Ureter (tissue), 1 donor: Measurements from ENCODE around the gene DPYSL5. TPM values are rescaled to one million over a fixed set of nuclear protein-coding genes. Genes with fewer than 3 reads are reported as not detected.
A peak's percentile ranks its signal among the peaks of the same experiment; 100 is the strongest.

Experiments
- DNase-seq: peaks from one replicate; pipeline ENCODE4 v3.0.0-alpha.2; 2020; ENCODE audit warnings: low spot score
- total RNA-seq: library from RNA; stranded (reverse); gene quantifications from one replicate; pipeline ENCODE4 v1.2.4, GENCODE V29; 2023
- donor health status: DM: yes; HTN: yes; CAD: no.

Gene DPYSL5
- total RNA-seq, 1 donor from 2014 or later = not detected

DNA sequence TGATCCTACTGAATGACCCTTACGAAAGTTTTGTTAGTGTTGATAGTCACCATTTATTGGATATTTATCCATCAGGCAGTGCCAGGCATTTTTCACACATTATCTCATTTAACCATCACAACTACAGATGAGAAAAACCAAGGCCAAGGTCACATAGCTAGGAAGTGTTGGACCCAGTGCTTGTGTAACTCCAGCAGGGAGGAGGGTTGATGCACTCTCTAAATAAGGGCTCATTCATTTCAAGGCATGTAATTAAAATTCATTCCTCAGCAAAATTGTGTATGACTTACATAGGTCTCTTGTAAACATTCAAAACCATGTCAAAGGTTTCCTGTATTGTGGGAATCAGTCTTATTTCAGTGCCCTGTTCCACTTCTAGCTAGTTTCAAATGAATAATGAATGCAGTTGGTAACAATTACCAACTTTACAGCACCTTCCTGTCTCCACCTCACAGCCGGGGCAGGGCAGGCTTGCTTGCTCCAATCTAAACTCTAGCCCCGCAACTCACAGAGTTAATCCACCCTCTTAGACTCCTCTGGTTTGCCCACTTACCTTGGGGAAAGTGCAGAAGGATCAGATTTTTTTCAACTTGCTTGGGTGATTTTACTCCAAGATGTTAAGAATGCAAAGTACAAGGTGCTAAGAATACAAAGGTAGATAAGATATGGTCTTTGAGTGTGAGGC is 116.7 kb downstream of the DPYSL5 start:
- no peak for DNase-seq

- no peak for DNase-seq
Measured at GRCh38 chr2:26968001-26968400, 120.1 kb downstream of the DPYSL5 start.

- no peak for DNase-seq
Measured at GRCh38 chr2:26969077-26969844, 121.3 kb downstream of the DPYSL5 start.

GRCh38 chr2:26970244-26970927 is 122.5 kb downstream of the DPYSL5 start, which contains the start of gene MAPRE3:
TSS of gene MAPRE3 (plus strand) at chr2:26970637. CDS start at chr2:27022219, 51,582 bp downstream.
- DNase-seq = peak; percentile 69

DNA sequence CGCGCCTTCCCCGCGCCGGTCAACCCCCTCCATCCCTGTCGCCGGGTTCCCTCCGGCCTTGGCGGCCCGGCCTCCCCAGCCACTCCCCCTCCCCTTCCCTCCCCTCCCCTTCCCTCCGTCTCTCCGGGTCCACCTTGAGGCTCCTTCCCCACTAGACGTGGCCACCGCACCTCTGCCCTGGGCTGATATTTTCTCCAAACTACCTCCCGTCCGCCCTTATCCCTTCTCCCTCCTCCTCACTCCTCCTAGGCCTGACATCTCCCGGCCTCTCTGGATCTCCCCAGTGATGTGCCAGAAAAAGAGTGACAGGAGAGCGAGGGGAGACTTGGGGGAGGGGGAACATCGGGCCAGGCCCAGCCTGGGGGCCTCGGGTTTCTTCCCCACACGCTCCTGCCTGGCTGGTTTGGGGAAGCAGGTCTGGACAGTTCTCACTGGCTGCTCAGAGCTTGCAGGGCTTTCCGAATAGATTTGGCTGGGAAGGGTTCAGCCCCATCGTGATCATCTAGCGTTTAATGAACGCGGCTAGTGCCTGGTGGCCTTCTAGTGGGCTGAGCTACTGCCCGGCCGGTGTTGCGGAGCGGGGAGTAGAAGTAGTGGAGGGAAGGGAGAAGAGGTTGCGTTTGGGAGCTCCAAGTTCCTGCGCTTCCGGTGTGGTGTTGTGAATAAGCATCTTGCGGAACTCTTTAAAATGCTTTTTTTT is 123.1 kb downstream of the DPYSL5 start:
- DNase-seq = peak; percentile 50

GRCh38 chr2:26971911-26972786 is 124.2 kb downstream of the DPYSL5 start:
- no peak for DNase-seq

- DNase-seq = no peak
Measured at GRCh38 chr2:26974352-26974751, 126.4 kb downstream of the DPYSL5 start.

GRCh38 chr2:26975102-26975501 is 127.2 kb downstream of the DPYSL5 start:
- no peak for DNase-seq

DNA sequence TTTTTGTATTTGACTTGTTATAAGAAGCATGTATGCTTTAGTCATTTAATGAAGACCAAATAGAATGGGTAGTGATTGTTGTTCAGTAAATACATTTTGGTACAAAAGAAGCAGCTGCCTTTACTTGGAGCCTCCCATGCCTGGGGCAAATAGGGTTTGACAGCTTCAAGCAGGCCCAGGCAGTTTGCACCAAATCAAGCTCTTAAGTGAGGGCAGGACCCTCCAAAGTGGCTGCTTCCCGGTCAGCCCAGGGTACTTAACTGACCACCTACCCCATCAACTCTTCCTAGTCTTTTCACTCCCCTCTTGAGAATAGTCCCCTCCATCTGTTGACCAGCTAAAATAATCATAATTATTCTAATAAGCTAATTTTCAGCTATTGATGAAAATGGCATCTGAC is 127.7 kb downstream of the DPYSL5 start:
- DNase-seq = no peak

DNA sequence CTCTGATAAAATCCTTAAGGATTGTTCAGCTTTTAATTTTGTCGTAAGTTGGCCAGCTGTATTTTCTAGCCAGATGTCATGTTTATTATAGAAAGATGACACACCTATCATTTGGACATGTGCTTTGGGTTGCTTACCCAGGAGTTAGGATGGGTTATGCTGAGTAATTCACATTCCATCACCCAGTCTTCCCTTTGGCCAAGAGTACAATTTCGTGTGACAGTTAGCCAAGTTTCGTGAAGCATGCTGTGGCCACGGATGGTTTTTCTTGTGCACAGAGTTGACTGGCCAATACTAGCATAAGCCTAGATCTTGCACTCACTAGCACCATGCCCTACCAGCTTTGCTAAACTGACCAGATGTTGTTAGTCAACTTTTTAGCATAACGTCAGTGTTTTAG is 128.3 kb downstream of the DPYSL5 start:
- DNase-seq = no peak

DNA sequence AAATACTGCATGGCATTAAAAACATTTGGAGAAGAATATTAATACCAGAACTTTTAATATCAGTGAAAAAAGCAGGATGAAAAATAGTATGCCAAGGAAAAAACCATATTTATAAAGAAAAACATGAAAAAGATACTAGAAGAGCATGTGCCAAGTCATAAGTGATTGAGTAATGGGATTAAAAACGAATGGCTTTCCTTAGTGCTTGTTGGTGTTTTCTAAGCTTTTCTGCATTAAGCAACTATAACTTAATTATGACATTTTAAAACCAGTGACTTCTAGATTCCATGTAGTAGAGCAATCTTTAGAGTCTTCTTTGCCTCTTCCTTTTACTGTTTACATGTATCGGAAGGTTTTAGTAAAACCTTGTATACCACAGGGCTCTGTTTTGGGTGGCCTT is 129.1 kb downstream of the DPYSL5 start:
- DNase-seq = no peak

DNA sequence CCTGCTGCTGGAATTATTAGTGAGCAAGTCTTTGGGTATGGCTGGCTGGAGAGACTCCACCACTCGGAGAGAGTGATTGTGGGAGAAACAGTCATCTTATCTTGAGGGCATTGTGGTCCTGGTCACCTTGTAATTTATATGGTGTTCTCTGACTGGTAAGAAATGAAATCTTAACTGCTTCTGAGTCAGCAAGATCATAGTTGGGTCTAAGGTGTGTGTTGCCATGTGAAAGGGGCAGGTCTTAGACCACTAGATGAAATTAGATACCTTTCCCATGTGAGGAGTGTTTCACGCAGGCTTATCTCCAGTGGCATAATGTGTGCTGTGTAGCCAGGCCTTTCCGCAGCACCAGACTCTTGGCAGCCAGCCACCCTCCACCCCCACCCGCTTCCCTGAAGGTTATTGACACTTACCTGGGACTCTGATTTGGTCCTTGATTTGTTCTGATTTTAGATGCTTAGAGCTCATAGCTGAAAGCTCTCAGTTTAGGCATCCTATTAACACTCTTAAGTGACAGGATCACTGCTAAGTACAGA is 130.2 kb downstream of the DPYSL5 start:
- peak; percentile 80 for DNase-seq

- DNase-seq = no peak
Measured at GRCh38 chr2:26979741-26980140, 131.8 kb downstream of the DPYSL5 start.

GRCh38 chr2:26980971-26981370 is 133.0 kb downstream of the DPYSL5 start:
- DNase-seq = no peak

- DNase-seq = peak; percentile 79
Measured at GRCh38 chr2:26982102-26982742, 134.3 kb downstream of the DPYSL5 start.

GRCh38 chr2:26983746-26984145 is 135.8 kb downstream of the DPYSL5 start:
- no peak for DNase-seq

- no peak for DNase-seq
Measured at GRCh38 chr2:26985807-26986206, 137.9 kb downstream of the DPYSL5 start.

GRCh38 chr2:26986576-26986975 is 138.6 kb downstream of the DPYSL5 start:
- no peak for DNase-seq

- DNase-seq = no peak
Measured at GRCh38 chr2:26988058-26988860, 140.3 kb downstream of the DPYSL5 start.
